ENCODE measurements around the gene OSBPL6.
"Not testable (repeated sequence)": the region's sequence is repeated elsewhere in the genome, so short reads cannot be mapped to it uniquely, and the experiment has no call there.

Gene OSBPL6

DNA sequence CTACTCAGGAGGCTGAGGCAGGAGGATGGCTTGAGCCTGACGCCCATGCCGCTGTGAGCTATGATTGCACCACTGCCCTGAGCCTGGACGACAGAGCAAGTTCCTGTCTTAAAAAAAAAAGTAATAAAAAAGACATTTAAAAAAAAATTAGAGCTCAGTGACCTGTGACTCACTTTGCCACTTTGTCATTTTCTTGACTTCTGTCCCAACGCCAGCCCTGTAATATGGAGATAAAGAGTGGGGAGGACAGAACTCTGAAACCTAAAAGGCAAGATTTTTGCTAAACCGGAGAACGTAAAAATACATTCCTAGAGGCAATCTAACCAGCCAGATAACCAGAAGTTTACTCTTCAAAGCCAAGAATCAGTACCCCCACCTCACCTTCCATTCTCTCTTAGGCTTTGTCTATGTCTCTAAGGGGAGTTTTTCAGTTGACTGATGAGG is 207.7 kb downstream of the OSBPL6 start:
- Histone ChIP-seq H3K9me3 (ENCODE audit: control insufficient read depth, low read length) (no peaks in the 10 kb centered on the region), H3K36me3 (ENCODE audit: control insufficient read depth, insufficient read depth, low read length) (no peaks in the 10 kb centered on the region), H3K27me3 (replicated peaks; ENCODE audit: control insufficient read depth, insufficient read depth, low read length, poor library complexity, severe bottlenecking) (no peaks in the 10 kb centered on the region), H3K4me1 (ENCODE audit: control insufficient read depth, insufficient read depth, low read length, poor library complexity, severe bottlenecking) (no peaks in the 10 kb centered on the region), H3K27ac (ENCODE audit: insufficient read depth, low read length, poor library complexity, severe bottlenecking) (no peak overlapping the region), H3K4me3 (ENCODE audit: insufficient read depth, low read depth, low read length, poor library complexity, severe bottlenecking) (no peak overlapping the region)
- DNase-seq, result no peak

DNA sequence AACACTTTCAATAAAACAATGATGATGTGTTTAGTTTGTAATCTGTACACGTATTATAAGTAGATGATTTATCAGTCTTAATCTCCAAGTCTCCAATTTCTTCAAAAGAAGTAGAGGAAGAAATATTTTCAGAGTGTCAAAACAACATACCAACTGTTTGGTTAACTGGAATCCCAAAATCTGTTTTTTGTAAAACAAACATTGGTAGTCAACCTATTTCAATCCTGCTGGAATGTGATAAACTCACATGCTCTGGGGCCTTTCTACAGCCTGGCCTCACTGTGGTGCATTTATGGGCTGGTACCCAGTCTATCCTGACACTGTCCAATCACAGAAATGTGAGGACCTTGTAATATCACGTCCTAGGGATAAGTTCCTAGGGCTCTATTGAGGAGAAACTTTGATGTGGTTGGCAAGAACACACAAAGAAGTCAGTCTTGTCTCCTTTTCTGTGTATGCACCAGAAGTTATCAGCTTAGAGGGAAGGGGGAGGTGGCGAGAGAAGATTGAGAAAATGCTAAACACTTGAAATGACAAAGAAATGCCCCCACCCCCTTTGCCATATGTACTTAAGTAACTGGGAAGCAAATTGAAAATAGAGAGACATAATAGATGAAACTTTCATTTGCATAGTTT is 209.5 kb downstream of the OSBPL6 start:
- no peaks in the 10 kb centered on the region for H3K27me3 ChIP-seq (replicated peaks; ENCODE audit: control insufficient read depth, insufficient read depth, low read length, poor library complexity, severe bottlenecking)
- H3K4me1 ChIP-seq (ENCODE audit: control insufficient read depth, insufficient read depth, low read length, poor library complexity, severe bottlenecking), result no peaks in the 10 kb centered on the region
- no peaks in the 10 kb centered on the region for H3K36me3 ChIP-seq (ENCODE audit: control insufficient read depth, insufficient read depth, low read length)
- no peak overlapping the region for H3K4me3 ChIP-seq (ENCODE audit: insufficient read depth, low read depth, low read length, poor library complexity, severe bottlenecking)
- no peaks in the 10 kb centered on the region for H3K9me3 ChIP-seq (ENCODE audit: control insufficient read depth, low read length)
- H3K27ac ChIP-seq (ENCODE audit: insufficient read depth, low read length, poor library complexity, severe bottlenecking), result no peak overlapping the region
- no peak for DNase-seq

DNA sequence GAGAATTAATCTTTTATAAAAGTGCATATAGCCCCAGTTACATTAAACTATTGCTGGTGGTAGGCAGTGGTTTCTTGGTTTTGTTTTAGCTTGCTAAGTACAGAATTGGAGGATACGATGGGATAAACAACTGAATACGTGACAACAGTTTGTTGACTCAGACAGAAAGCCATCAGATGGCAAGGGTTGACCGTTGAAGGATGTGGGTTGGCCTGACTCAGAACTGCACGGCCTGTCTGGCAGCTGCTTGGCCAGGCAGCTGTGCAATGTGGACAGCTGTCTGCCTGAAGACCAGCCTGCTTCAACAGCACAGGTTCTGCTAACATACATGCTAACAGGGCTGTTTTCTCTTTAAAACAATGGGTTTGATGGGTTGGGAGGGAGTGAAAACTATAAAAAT is 210.1 kb downstream of the OSBPL6 start:
- H3K4me3 ChIP-seq (ENCODE audit: insufficient read depth, low read depth, low read length, poor library complexity, severe bottlenecking), result no peak overlapping the region
- DNase-seq, result no peak
- H3K9me3 ChIP-seq (ENCODE audit: control insufficient read depth, low read length), result no peaks in the 10 kb centered on the region

DNA sequence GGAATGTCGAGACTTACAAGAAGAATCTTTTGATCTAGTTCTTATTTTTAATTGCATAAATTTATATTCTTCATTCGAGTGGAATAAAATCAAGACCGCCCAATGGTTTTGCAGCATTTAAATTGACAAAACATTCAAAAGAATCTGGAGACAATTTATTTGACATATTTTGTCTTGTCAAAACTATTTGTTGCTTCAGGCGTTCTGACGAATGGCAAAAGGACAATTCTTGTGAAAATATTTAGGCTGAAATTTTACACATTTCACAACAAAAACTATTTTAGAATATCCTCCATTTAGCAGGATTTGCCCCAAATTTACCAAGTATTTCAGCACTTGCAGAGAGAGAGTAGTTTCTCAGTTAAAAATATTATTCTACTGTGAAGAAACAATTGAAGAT is 214.9 kb downstream of the OSBPL6 start:
- Histone ChIP-seq H3K9me3 (ENCODE audit: control insufficient read depth, low read length) (no peaks in the 10 kb centered on the region), H3K4me1 (ENCODE audit: control insufficient read depth, insufficient read depth, low read length, poor library complexity, severe bottlenecking) (no peaks in the 10 kb centered on the region), H3K36me3 (ENCODE audit: control insufficient read depth, insufficient read depth, low read length) (no peaks in the 10 kb centered on the region), H3K27ac (ENCODE audit: insufficient read depth, low read length, poor library complexity, severe bottlenecking) (no peak overlapping the region), H3K4me3 (ENCODE audit: insufficient read depth, low read depth, low read length, poor library complexity, severe bottlenecking) (no peak overlapping the region), H3K27me3 (replicated peaks; ENCODE audit: control insufficient read depth, insufficient read depth, low read length, poor library complexity, severe bottlenecking) (no peaks in the 10 kb centered on the region)
- no peak for DNase-seq

More for the DNA sequence above, 210.1 kb downstream of the OSBPL6 start:
- H3K27ac ChIP-seq (ENCODE audit: insufficient read depth, low read length, poor library complexity, severe bottlenecking), result no peak overlapping the region
- H3K4me1 ChIP-seq (ENCODE audit: control insufficient read depth, insufficient read depth, low read length, poor library complexity, severe bottlenecking), result no peaks in the 10 kb centered on the region
- no peaks in the 10 kb centered on the region for H3K27me3 ChIP-seq (replicated peaks; ENCODE audit: control insufficient read depth, insufficient read depth, low read length, poor library complexity, severe bottlenecking)
- H3K36me3 ChIP-seq (ENCODE audit: control insufficient read depth, insufficient read depth, low read length), result no peaks in the 10 kb centered on the region

DNA sequence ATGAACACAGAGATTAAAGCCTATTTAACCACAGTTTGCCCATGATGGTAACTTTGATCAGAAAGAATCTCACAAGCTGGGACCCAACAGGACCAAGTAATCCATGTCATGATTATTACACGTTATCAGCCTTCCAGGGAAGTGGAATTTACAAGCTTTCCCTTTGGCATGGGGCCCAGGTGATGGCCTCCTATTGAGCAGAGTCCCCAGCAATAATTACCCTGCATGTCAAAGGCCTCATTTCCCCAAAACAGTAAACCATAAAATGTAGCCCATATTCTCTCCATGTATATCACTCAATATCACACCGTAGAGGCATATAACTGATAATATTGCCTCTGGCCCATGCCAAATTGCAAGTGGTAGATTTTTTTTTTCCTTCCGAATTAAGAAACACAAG is 217.7 kb downstream of the OSBPL6 start:
- no peak for DNase-seq
- Histone ChIP-seq H3K9me3 (ENCODE audit: control insufficient read depth, low read length) (no peaks in the 10 kb centered on the region), H3K36me3 (ENCODE audit: control insufficient read depth, insufficient read depth, low read length) (no peaks in the 10 kb centered on the region), H3K4me1 (ENCODE audit: control insufficient read depth, insufficient read depth, low read length, poor library complexity, severe bottlenecking) (no peaks in the 10 kb centered on the region), H3K27me3 (replicated peaks; ENCODE audit: control insufficient read depth, insufficient read depth, low read length, poor library complexity, severe bottlenecking) (no peaks in the 10 kb centered on the region), H3K27ac (ENCODE audit: insufficient read depth, low read length, poor library complexity, severe bottlenecking) (no peak overlapping the region), H3K4me3 (ENCODE audit: insufficient read depth, low read depth, low read length, poor library complexity, severe bottlenecking) (no peak overlapping the region)

DNA sequence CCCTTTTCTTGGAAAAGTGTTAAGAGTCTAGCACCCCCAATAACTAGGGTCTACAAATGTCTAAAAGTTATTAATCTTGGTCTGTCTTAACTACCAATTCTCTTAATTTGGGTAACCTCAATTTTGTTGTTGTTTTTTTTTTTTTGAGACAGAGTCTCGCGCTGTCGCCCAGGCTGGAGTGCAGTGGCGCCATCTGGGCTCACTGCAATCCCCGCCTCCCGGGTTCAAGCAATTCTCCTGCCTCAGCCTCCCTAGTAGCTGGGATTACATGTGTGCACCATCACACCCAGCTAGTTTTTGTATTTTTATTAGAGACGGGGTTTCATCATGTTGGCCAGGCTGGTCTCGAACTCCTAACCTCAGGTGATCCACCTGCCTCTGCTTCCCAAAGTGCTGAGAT is 218.1 kb downstream of the OSBPL6 start:
- not testable (repeated sequence) for H3K36me3 ChIP-seq (ENCODE audit: control insufficient read depth, insufficient read depth, low read length)

DNA sequence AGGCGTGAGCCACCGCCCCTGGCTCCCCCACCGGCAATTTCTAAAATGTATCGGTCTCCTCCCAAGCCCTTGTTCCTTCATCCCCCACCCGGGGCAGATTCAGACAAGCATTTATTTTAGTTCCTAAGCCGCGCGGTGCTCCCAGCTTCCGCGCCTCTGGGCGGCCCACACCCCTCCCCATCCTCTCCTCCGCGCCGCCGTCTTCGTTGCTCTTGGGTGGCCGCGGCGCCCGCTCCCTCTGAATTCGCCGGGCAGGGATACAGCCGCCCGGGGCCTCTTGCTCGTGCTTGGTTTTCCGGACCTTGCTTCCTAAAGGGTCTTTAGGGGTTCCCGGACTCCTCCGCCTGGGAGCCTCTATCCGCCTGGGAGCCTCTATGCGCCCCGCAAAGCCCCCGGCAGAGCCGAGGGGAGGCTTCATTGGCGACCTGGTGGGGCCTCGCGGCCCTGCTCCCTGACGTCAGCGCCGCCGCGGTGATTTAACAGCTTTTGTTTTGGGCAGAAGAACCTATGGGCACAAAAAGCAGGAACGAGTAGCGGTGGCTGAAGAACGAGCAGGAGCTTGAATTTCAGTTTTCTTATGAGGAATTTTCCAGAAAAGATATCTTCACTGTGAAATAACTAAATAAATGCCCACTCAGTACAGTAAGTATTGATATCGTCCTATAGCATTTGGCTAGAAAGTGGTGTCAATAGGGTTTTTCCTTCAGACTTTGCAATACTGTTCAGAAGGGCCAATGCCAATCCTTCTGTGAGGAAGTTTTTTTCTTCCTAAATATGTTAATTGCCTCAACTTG is 219.4 kb downstream of the OSBPL6 start:
- peak overlapping the region; percentile 81 for H3K27ac ChIP-seq (ENCODE audit: insufficient read depth, low read length, poor library complexity, severe bottlenecking)
- no peaks in the 10 kb centered on the region for H3K27me3 ChIP-seq (replicated peaks; ENCODE audit: control insufficient read depth, insufficient read depth, low read length, poor library complexity, severe bottlenecking)
- H3K36me3 ChIP-seq (ENCODE audit: control insufficient read depth, insufficient read depth, low read length), result no peaks in the 10 kb centered on the region
- peak overlapping the region; percentile 74 for H3K4me3 ChIP-seq (ENCODE audit: insufficient read depth, low read depth, low read length, poor library complexity, severe bottlenecking)
- no peaks in the 10 kb centered on the region for H3K9me3 ChIP-seq (ENCODE audit: control insufficient read depth, low read length)
- no peaks in the 10 kb centered on the region for H3K4me1 ChIP-seq (ENCODE audit: control insufficient read depth, insufficient read depth, low read length, poor library complexity, severe bottlenecking)
- peak; percentile 38 to 55 (median 54) for DNase-seq

More for the DNA sequence above, 218.1 kb downstream of the OSBPL6 start:
- not testable (repeated sequence) for H3K9me3 ChIP-seq (ENCODE audit: control insufficient read depth, low read length); H3K4me1 ChIP-seq (ENCODE audit: control insufficient read depth, insufficient read depth, low read length, poor library complexity, severe bottlenecking); H3K27ac ChIP-seq (ENCODE audit: insufficient read depth, low read length, poor library complexity, severe bottlenecking); DNase-seq; H3K27me3 ChIP-seq (replicated peaks; ENCODE audit: control insufficient read depth, insufficient read depth, low read length, poor library complexity, severe bottlenecking); H3K4me3 ChIP-seq (ENCODE audit: insufficient read depth, low read depth, low read length, poor library complexity, severe bottlenecking)

DNA sequence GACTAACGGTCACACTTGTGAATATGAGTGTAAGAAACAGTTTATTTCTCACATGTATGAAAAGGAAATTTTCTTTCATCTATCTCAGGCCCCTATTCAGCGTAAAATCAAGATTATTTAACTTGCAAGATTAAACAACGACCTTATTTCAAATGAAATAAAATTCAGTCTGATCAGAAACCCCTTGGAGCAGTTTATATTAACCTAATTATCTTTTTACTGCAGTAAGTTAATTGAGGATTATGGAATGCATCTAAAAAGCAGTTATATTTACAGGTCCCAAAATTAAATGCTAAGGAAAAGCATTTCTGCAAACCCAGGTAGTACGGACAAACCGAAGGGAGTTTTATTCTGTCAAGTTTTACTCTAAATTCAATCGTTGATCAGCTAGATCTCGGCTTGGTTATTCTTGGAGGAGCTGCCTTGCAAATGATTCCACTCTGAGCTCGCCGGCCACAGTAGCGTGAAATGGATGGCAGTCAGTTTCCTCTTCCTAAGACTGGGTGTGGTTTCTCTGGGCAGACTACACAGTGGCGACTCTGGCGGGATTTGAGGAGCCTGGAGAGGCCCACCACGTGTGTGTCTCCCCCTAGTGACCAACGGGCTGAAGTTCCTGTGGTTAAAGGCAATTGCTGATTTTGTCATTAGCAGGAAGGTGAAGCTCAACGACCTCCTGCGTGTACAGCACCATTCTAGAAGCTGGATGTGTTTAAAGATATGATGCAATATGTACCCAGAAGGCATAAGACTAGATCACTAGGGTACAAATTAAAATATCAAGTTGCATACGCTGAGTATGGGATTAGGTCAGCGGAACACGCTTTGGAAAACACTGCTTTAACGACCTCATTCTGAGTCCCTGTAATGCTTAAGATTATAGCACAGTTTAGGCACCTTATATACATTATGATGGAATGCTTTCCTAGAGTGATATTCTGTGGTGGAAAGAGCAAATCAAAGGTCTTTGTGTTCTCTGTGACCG is 220.2 kb downstream of the OSBPL6 start:
- Histone ChIP-seq H3K36me3 (ENCODE audit: control insufficient read depth, insufficient read depth, low read length) (no peaks in the 10 kb centered on the region), H3K4me1 (ENCODE audit: control insufficient read depth, insufficient read depth, low read length, poor library complexity, severe bottlenecking) (no peaks in the 10 kb centered on the region), H3K27ac (ENCODE audit: insufficient read depth, low read length, poor library complexity, severe bottlenecking) (peak overlapping the region; percentile 81), H3K9me3 (ENCODE audit: control insufficient read depth, low read length) (no peaks in the 10 kb centered on the region), H3K4me3 (ENCODE audit: insufficient read depth, low read depth, low read length, poor library complexity, severe bottlenecking) (peak overlapping the region; percentile 74), H3K27me3 (replicated peaks; ENCODE audit: control insufficient read depth, insufficient read depth, low read length, poor library complexity, severe bottlenecking) (no peaks in the 10 kb centered on the region)
- DNase-seq, result peak; percentile 47 to 67 (median 57)

DNA sequence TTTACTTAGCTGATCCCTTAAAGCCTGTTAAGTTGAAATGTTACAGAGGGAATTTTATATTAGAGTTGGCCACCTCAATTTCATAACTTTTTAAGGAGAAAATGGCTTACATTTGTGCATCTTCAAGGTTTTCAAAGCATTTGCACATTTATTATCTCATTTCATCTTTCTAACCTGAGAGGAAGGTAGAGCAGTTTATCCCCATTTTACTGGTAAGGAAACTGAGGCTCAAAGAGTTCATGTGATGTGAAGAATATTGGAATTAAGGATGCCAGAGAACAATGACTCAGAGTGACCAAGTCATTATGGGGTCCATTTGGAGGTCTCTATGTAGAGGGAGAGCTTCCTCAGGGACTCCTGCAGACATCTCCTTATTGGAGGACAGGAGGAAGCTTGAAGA is 221.7 kb downstream of the OSBPL6 start:
- no peak for DNase-seq
- H3K4me1 ChIP-seq (ENCODE audit: control insufficient read depth, insufficient read depth, low read length, poor library complexity, severe bottlenecking), result no peaks in the 10 kb centered on the region
- H3K9me3 ChIP-seq (ENCODE audit: control insufficient read depth, low read length), result no peaks in the 10 kb centered on the region
- no peak overlapping the region for H3K4me3 ChIP-seq (ENCODE audit: insufficient read depth, low read depth, low read length, poor library complexity, severe bottlenecking)
- no peak overlapping the region for H3K27ac ChIP-seq (ENCODE audit: insufficient read depth, low read length, poor library complexity, severe bottlenecking)
- no peaks in the 10 kb centered on the region for H3K27me3 ChIP-seq (replicated peaks; ENCODE audit: control insufficient read depth, insufficient read depth, low read length, poor library complexity, severe bottlenecking)
- H3K36me3 ChIP-seq (ENCODE audit: control insufficient read depth, insufficient read depth, low read length), result no peaks in the 10 kb centered on the region

Data from effector memory CD4-positive, alpha-beta T cell (primary cell).